SU-DHL-6 (cell line): Measurements from ENCODE around the gene NUP205.

Experiments
- H2AFZ ChIP-seq: fragments of 200-600 bp; sonication (generic); 2 replicates; pipeline ENCODE4 v1.6.1; 2014; ENCODE audit warnings: low read depth, mild to moderate bottlenecking, moderate library complexity, mixed read lengths, antibody characterized with exemption, low read length; ENCODE audit not compliant: severe bottlenecking
- H3F3A ChIP-seq: fragments of 200-600 bp; shearing (Covaris generic); 2 replicates; pipeline ENCODE4 v1.6.0; 2016; ENCODE audit warnings: antibody characterized with exemption, mild to moderate bottlenecking; ENCODE audit not compliant: insufficient read depth
- H3K27ac ChIP-seq: fragments of 200-600 bp; sonication (generic); 2 replicates; pipeline ENCODE4 v1.5.1; 2016; ENCODE audit warnings: low read depth, mild to moderate bottlenecking, low read length, moderate library complexity, mixed read lengths
- H3K27me3 ChIP-seq: fragments of 200-600 bp; sonication (generic), shearing (Covaris generic); 2 replicates; pipeline ENCODE4 v1.6.0; 2014; ENCODE audit warnings: mild to moderate bottlenecking, low read length
- H3K36me3 ChIP-seq: fragments of 200-600 bp; sonication (generic); 2 replicates; pipeline ENCODE4 v1.6.1; 2014; ENCODE audit warnings: mild to moderate bottlenecking, low read length, mixed read lengths
- H3K4me2 ChIP-seq: fragments of 300-600, 200-600 bp; shearing (Covaris generic), sonication (generic); 2 replicates; pipeline ENCODE4 v1.6.0; 2014; ENCODE audit warnings: low read length, low read depth, mild to moderate bottlenecking; ENCODE audit not compliant: poor library complexity, severe bottlenecking
- H3K4me3 ChIP-seq: fragments of 200-600 bp; sonication (generic); 2 replicates; pipeline ENCODE4 v1.5.1; 2014; ENCODE audit warnings: antibody characterized with exemption, low read length, mild to moderate bottlenecking, mixed read lengths; ENCODE audit not compliant: insufficient read depth, poor library complexity, severe bottlenecking
- H3K79me2 ChIP-seq: fragments of 200-600 bp; sonication (generic); 2 replicates; pipeline ENCODE4 v1.6.1; 2014; ENCODE audit warnings: mild to moderate bottlenecking, low read length, moderate library complexity; ENCODE audit not compliant: insufficient read depth
- H3K9ac ChIP-seq: fragments of 200-600 bp; sonication (generic); 2 replicates; pipeline ENCODE4 v1.7.0; 2014; ENCODE audit warnings: mild to moderate bottlenecking, low read length
- H3K9me2 ChIP-seq: fragments of 200-600 bp; sonication (generic); replicated peaks from 2 replicates; pipeline ENCODE4 v1.6.1; 2014; ENCODE audit warnings: low read length; ENCODE audit not compliant: insufficient read depth
- H3K9me3 ChIP-seq: fragments of 200-600 bp; sonication (generic); 2 replicates; pipeline ENCODE4 v1.6.1; 2014; ENCODE audit warnings: low read length, mixed read lengths; ENCODE audit not compliant: insufficient read depth
- H4K20me1 ChIP-seq: fragments of 200-600 bp; sonication (generic); 2 replicates; pipeline ENCODE4 v1.6.1; 2014; ENCODE audit warnings: low read depth, mild to moderate bottlenecking, antibody characterized with exemption, low read length, moderate library complexity, mixed read lengths
- CTCF ChIP-seq: fragments of 200-600 bp; sonication (generic); IDR thresholded peaks from one replicate; pipeline ENCODE4 v1.5.1; 2017; ENCODE audit warnings: antibody characterized with exemption, mild to moderate bottlenecking, low read length, moderate library complexity; ENCODE audit not compliant: insufficient read depth, poor library complexity, severe bottlenecking
- EZH2phosphoT487 ChIP-seq: fragments of 200-600 bp; sonication (generic), shearing (Covaris generic); conservative IDR thresholded peaks from 2 replicates; pipeline ENCODE4 v1.6.1; 2018; ENCODE audit warnings: mild to moderate bottlenecking, antibody characterized with exemption, low read length, moderate library complexity, mixed read lengths

The NUP205 gene

GRCh38 chr7:135685306-135686084 is 127.8 kb downstream of the NUP205 start:
- Histone ChIP-seq H3F3A (no peaks in the 10 kb centered on the region), H3K36me3 (no peaks in the 10 kb centered on the region), H3K4me3 (no peak overlapping the region), H4K20me1 (no peaks in the 10 kb centered on the region), H3K9me2 (no peaks in the 10 kb centered on the region), H2AFZ (no peak overlapping the region), H3K4me2 (no peak overlapping the region), H3K9me3 (no peaks in the 10 kb centered on the region), H3K27ac (no peak overlapping the region), H3K27me3 (no peaks in the 10 kb centered on the region), H3K9ac (no peak overlapping the region), H3K79me2 (no peaks in the 10 kb centered on the region)
- TF ChIP-seq EZH2phosphoT487: no peak
- no peak for TF ChIP-seq CTCF

- TF ChIP-seq EZH2phosphoT487 (no peak), CTCF (no peak)
- H3K9me2 ChIP-seq: no peaks in the 10 kb centered on the region
- no peaks in the 10 kb centered on the region for H3K27me3 ChIP-seq
- no peak overlapping the region for H3K9ac ChIP-seq
- H3F3A ChIP-seq: no peaks in the 10 kb centered on the region
- no peak overlapping the region for H3K4me3 ChIP-seq
- H3K4me2 ChIP-seq: no peak overlapping the region
- H3K27ac ChIP-seq: no peak overlapping the region
- no peaks in the 10 kb centered on the region for H3K36me3 ChIP-seq
- H3K79me2 ChIP-seq: no peaks in the 10 kb centered on the region
- no peak overlapping the region for H2AFZ ChIP-seq
- H4K20me1 ChIP-seq: no peaks in the 10 kb centered on the region
- no peaks in the 10 kb centered on the region for H3K9me3 ChIP-seq
These were observed 129.7 kb downstream of the NUP205 start for GRCh38 chr7:135687466-135687865.

GRCh38 chr7:135690566-135690965 is 132.8 kb downstream of the NUP205 start:
- H2AFZ ChIP-seq: no peak overlapping the region
- H3K9me3 ChIP-seq: no peaks in the 10 kb centered on the region
- no peaks in the 10 kb centered on the region for H3K9me2 ChIP-seq
- H3K27ac ChIP-seq: no peak overlapping the region
- no peaks in the 10 kb centered on the region for H3K79me2 ChIP-seq
- H3K9ac ChIP-seq: no peak overlapping the region
- H3K4me3 ChIP-seq: no peak overlapping the region
- no peaks in the 10 kb centered on the region for H4K20me1 ChIP-seq
- H3K4me2 ChIP-seq: no peak overlapping the region
- TF ChIP-seq CTCF (no peak), EZH2phosphoT487 (no peak)
- no peaks in the 10 kb centered on the region for H3K27me3 ChIP-seq
- H3K36me3 ChIP-seq: no peaks in the 10 kb centered on the region
- H3F3A ChIP-seq: no peaks in the 10 kb centered on the region
